GM18861 (cell line): ENCODE measurements around the gene SRGAP2C.
"Not testable (repeated sequence)": the region's sequence is repeated elsewhere in the genome, so short reads cannot be mapped to it uniquely, and the experiment has no call there.

Source experiments
- ATAC-seq: cut with Tn5 transposase; IDR thresholded peaks from one replicate; pipeline ENCODE4 v1.9.1; 2021; ENCODE audit not compliant: unreplicated experiment

The SRGAP2C gene

DNA sequence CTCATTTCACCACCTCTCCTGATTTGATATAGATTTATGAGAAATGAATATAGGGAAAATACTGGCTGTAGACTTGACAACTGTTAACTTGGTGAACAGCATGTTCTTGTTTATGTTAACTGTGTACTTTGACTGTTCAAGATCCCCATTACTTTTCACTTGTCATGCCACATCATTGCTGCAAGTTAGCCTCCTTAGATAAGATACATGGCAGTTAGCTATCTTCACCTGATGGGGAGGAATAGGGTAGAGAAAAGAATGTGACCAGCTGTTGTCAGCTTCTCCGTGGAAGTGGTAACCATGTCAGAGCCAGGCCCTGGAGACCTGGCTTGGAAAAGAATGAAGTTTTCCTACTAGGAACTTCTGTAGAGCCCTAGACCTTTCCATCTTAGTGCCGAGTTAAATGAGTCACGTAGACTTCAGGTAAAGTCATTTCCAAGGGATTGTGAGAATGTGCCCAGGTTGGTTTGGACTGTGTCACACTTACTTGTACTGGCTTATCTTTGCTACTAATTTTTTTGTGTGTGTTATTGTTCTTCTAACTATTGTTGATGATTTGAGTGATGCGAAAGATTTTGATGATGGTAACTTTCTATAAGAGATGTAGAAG lies 41.6 kb downstream of the SRGAP2C start:
- not testable (repeated sequence) for ATAC-seq

DNA sequence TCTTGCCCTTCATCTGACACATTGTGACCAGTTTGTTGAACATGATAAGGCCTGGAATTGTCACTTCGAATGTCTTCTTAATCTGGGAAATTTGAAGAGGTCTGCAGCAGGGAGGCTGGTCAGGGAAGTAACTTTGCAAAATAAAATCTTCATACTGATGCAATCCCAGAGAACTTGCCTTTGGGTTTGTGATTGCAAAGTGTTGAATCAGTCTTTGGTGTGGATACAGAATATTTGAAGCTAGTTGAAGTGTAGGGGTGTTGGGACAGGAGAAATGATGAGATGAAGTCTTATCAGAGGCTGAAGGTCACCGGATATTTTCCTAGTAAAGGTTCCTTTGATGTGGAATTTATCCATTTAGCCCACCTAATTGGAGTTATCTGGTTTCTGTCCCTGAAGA lies 42.1 kb downstream of the SRGAP2C start:
- not testable (repeated sequence) for ATAC-seq

DNA sequence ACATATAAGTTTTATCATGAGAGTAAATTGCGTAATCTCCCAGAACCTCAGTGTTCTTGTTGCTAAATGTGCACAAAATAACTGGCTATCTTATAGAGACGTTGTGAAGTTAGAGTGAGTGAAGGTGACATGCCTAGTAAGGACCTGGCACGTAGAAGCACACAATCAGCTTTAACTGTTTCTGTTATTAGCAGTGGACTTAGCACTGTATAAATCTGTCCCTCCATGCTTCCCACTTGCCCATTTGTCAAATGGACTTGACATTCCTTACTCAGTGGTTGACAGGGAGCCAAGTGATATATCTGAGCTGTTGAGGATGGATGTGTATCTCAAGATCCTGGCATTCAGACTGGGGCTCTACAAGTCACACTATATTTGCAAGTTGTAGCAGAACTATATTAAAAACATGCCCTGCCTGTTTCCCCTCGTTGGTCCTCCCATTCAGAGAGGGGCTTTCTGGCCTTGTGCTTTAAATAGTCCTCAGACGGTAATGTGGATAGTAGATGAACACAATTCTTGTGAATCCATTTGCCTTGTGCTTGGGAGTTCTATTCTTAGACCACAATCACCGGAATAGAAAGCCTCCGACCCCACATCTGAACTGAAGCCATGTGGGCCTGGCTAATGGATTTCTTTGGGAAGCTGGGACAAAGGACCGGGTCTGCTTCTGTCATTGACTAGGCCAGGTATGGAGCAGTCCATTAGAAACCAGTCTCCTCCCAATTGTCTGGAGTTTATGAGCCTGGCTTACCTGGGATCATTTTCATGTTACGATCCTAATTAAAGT lies 43.0 kb downstream of the SRGAP2C start:
- ATAC-seq = not testable (repeated sequence)

DNA sequence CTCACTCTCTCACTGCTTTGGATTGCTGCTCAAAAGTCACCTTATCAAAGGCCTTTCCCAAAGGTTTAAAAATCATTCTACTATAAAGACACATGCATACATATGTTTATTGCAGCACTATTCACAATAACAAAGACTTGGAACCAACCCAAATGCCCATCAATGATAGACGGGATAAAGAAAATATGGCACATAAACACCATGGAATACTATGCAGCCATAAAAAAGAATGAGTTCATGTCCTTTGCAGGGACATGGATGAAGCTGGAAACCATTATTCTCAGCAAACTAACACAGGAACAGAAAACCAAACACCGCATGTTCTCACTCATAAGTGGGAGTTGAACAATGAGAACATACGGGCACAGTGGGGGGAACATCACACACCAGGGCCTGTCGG lies 45.9 kb downstream of the SRGAP2C start:
- not testable (repeated sequence) for ATAC-seq

DNA sequence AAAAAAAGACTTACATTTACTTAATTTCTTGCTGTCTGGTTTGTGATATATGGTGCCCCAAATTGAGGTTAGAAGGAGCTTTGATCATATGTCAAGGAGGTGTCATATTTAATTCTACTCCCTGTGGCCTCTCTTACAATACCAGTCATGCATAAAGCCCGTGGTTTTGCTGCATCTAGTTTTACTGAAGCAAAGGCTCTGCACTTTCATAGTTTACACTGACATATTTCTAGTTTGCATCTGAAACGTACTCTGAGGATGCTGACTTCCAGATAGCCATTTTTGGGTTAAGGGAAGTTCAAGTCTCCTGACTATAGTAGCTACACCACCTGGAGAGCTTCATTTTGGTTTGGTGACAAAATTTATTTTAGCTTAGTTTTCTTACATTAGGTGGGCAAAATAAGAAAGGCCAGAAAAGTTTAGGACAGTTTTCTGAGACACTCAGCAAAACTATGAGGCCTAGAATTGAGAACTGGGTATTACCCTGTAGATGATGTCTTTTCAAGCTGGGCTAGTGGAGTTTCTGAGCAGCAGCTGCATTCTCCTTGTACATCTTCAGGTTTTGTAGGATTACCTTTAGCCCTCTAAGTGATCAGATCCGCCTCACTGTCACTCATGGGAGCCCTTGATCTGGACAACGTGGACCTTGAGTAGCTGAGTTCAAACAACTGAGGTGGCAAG lies 47.8 kb downstream of the SRGAP2C start:
- ATAC-seq = peak; percentile 69

DNA sequence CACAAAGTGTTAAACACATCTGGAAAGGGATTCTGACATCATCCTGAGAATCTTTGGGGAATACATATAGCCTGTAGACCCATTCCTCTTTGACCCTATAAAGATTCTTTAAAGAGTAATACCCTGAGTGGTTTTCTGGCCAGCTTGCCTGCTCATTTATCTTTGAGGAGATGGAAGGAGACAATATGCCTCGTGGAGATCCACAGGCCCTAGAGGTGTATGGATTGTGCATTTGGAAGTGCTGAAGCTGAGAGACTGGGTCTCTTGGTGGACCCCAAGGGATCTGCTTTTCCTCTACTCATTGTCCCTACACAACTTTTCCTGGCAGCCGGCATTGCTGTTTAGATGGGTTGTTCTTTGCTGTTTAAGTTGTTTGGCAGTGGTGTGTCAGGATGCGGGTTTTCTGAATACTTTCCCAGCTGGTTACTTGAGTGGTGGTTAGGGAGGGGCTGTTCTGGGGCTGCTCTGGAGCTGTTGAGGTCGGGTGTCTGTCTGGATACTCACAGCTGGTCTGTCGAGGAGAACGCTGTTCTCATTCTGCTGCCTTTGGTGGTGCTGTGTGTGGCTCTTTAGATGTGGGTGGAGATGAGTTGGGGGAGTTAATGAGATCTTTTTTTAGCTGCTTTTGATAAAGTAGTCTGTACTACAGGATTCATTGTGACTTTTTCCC lies 49.5 kb downstream of the SRGAP2C start:
- not testable (repeated sequence) for ATAC-seq

DNA sequence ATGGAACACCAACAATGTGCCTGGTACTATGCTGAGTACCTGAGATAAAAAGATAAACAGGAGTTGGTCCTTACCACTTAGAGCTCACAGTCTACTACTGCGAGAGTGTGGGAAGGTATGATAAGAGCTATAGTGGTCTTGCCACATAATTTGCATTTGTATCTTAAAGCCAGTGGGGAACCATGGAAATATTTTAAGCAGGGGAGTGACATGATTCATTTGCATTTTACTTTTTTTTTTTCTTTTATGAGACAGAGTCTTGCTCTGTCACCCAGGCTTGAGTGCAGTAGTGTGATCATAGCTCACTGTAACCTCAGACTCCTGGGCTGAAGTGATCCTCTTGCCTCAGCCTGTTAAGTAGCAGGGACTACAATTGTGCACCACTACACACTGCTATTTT lies 53.6 kb downstream of the SRGAP2C start:
- peak; percentile 91 for ATAC-seq

DNA sequence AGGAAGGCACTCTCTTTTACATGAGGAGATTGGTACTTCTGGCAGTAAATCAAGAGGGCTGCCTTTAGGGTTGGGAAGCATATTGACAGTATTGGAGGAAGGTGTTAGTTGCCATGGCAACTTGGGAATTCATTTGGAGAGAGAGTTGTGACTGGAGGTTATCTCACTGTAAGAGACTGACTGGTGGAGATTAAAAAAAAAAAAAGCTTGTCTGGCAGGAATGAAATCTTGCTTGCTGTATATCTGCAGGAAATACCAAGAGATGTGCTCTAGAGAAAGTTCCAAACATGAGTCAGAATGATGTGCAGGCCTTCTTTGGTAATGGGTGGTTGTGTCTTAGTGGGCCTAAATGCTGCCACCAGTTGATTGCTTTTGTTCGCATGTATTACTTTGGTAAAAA lies 59.1 kb downstream of the SRGAP2C start:
- not testable (repeated sequence) for ATAC-seq

DNA sequence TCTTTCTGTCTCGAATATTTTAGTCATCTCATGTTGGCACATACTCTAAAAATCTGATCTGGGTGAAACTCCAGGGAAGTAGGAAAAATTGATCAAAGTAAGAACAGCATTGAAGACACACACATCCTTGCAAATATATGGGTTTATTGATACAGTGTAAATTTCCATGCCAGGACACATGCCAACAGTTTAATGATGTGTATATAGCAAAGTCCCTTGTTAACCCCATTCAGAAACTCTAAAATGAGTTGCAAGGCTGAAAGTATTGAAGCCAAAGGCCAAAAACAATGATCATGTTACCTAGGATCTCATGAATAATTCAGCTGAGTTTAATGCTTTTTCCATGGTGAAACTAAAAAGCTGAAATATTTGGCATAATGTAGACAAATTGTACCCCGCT lies 61.6 kb downstream of the SRGAP2C start:
- not testable (repeated sequence) for ATAC-seq

DNA sequence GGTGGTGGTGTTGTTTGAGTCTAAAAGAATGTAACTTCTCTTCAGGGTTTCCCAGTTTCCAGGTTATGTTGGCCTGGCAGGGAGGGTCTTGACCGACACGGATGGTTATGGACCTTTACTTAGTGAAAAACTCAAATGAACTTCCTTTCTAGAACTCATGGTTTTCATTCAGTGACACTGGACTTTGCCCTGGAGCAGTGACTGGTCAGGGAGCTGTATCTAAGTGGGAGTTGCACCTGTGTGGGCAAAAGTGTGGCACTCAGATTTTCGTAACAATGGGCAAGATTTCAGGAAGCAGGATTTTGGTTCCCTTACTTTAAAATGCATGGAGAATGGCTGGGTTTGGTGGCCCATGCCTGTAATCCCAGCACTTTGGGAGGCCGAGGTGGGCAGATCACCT lies 67.9 kb downstream of the SRGAP2C start:
- not testable (repeated sequence) for ATAC-seq

DNA sequence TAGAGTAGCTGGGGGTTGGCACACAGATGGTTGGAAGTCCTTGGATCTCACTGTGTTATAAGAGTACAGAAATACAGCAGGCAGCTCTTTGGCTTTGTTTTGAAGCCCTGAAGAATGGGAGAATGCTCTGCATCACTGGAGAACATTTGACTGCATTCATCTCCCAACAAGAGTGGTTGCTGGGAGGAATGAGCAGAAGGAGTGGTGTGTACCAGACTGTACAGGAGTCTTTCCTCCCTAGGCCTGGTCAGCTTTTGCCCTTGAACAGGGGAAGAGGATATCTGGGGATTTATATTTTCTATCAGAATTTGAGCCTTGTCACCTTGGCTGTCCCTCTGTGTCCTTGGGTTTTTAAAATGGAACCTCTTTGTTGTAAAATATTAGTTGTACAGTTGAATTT lies 69.8 kb downstream of the SRGAP2C start:
- not testable (repeated sequence) for ATAC-seq

DNA sequence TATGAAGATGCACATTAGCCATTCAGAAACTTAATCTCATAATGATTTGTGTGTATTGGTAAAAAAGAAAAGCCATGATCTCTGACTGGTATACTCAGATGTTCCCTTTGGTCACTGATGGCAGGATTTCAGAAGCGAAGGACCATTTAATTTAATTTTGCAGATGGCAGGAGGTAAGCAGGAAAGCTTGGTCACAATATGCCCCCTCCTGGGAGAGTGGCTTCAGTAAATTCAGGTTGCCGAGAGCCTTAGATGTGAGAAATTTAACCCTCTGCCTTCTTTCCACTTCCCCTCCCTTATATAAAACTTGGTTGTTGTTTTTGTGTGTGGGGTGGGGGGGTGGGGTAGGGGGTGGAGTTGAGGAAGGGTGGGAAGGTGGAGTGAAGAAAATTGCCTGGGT lies 72.9 kb downstream of the SRGAP2C start:
- not testable (repeated sequence) for ATAC-seq

DNA sequence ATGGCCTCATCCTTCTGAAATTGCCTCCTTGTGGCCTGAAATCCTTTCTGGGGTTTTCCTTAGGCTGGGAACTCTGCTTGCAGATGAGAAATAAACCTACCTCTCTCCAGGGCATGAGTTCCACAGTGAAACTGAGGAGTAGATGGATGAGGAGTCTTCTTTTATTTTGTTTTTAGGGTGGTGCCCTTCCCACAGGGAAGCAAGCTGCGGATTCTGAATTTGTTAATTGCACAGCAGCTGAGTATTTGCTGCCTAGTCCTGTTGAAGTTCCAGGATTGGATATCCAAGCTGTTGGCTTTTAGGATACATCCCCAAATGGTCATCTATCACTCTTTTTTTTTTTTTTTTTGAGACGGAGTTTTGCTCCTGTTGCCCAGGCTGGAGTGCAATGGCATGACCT lies 73.4 kb downstream of the SRGAP2C start:
- not testable (repeated sequence) for ATAC-seq

DNA sequence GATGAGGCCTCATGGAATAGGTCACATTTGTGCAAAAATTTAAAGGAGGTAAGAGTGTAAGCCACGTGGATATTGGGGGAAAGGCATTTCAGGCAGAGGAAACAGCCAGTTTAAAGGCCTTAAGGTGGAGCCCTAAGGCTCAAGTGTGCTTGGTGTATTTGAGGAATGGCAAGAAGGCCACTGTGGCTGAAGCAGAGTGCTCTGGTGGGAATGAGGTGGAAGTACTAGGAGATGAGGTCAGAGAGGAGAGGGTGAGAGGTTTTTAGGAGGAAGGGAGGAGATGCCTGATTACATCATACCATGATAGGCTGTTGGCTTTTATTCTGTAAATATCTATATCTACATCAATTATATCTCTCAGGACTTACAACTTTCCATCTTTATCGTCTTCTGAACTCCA lies 75.4 kb downstream of the SRGAP2C start:
- ATAC-seq = not testable (repeated sequence)

DNA sequence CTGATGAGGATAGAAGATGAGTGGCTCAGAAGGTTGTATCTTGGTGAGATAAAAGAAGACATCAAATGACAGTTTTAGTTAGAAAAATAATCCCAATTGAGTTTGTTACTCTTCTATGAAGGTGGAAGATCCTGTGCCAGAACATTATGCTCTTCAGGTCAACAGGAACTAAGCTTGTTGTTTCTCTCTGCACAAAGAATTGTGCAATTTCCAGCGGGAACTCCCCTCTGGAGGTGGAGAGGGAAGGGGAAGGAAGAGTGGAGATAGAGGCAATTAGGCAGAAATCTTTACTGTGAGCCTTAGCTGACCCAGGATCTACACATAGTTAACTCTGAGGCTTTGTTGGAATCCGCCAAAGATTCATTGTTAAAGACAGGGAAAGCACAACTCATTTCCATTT lies 77.4 kb downstream of the SRGAP2C start:
- ATAC-seq = not testable (repeated sequence)

DNA sequence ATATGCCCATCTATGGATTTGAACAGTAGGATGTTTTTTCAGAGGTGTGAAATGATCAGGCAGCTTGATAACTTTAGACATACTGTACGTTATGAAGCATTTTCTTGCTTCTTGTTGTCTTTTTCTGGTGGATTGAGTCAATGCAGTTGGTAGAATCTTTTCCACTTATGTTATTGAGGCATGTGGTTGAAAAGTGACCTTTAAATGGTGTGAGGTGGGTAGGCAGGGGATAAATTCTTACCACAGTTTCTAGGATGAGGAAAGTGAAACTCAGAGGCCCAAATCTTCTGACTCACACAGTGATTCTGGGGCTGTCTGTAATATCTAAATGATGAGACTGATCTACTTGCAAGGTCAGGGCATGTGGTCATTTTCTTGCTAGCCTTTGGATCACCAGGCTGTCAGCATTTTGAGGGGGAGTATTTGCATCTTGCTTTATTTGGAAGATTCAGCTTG lies 79.0 kb downstream of the SRGAP2C start:
- ATAC-seq = peak; percentile 53

DNA sequence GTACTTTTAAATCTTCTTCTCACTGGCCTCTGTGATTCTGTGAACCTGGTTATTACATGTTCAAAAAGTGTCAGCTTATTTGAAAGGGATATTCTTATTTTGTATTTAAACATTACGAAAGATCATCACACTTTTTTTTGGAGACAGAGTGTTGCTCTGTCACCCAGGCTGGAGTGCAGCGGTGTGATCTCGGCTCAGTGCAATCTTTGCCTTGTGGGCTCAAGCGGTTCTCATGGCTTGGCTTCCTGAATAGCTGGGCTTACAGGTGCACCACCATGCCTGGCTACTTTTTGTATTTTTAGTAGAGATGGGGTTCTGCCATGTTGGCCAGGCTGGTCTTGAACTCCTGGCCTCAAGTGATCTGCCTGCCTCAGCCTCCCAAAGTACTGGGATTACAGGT lies 82.3 kb downstream of the SRGAP2C start:
- not testable (repeated sequence) for ATAC-seq

DNA sequence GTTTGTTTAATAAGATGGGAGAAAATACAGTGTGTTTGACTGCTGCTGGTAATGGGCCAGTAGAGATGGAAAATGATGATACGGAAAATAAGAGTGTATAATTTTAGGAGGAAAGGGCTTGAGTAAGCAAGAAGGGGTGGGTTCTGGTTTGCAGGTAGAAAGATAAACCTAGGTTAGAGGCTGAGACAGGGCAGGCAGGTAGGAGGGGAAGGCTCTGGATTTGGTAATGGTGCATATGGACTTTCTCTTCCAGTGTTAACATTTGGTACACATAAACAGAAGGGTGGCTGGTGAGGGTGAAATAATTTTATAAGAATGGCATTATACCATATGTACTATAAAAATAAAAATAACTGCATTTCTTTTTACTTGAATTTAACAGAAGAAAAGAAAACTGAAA lies 84.5 kb downstream of the SRGAP2C start:
- ATAC-seq = not testable (repeated sequence)

DNA sequence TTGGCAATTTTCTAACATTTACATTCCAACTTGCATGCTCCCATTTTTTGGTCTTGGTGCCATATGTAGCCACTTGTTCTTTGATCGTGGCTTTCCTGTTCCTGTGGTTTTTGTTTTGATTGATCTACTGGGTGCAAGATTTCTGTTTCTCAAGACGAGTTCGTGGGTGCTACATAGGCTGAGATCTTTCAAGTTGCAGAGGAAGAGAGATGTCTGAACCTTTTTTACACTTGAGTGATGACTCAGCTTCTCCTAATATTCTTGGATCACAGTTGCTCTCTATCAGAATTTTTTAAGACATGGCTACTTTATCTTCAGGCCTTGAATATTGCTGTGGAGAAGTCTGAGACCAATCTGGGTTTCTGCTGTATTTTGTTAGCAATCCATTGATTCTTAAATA lies 85.2 kb downstream of the SRGAP2C start:
- not testable (repeated sequence) for ATAC-seq

DNA sequence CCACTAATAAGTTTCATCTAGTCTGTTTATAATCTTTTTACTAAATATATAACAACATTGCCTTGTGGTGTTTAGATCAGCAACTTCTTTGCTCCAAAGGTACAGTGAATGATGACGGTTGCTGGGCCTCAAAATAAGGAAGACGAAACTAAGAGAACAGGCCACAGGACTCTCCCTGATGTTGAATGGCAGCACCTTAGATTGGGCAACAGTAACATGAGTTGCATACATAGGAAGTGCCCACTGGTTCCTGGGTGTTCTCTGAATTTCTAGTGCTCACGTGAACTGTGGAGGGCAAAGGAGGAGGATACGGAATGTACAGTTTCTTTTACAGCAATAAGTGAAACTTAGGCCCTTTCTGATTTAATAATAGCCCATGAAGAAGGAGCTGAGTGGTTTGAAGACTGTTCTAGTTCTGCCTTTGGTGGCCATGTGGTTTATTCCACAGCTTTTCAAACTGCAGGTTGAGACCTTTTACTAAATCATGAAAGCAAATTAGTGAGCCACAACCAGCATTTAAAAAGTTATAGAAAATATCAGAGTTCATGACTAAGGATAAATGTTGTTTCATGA lies 86.5 kb downstream of the SRGAP2C start:
- peak; percentile 34 for ATAC-seq

DNA sequence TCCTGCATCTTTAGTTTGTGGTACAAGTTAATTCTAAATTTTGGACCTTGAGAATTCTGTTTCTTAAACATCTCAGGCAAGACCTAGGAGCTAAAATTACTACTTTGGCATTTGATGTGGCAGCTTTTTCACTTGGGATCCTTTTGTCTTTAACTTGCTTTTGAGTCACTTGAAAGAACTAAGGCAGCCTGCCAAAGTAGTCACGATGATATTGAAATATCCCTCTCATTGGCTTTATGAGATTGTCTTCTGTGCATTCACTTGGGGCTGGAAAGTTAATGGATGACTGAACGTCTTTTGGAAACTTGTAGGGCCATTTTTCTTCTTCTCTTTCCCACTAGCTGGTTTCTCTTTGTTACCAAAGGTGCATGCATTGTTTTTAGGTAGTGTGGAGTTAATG lies 90.7 kb downstream of the SRGAP2C start:
- ATAC-seq = not testable (repeated sequence)
